ENCODE data around the gene ARSJ.
A peak's percentile ranks its signal among the peaks of the same experiment; 100 is the strongest.

DNA sequence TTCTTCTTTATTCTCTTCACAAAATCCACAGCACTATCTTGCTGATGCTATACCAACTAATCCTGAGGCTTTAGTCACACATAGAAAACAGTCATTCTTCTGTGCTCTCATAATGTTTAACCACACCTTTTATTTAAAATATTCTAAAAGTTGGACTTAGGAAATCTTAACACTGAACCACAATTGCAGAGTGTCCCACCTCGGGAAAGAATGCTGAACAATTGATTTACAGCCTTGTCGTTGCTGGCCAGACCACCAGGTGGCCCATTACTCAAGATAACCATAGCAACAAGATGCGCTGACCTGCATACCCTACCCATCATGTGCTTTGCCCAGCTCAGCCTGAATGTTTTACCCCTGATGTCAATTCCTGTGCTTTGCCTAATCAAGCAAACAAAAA lies 100.8 kb downstream of the ARSJ start:
- TF ChIP-seq CTCF (IDR thresholded peaks at IDR 0.05) (peak in 1 of 3 experiments; percentile 13), POLR2AphosphoS5 (IDR thresholded peaks at IDR 0.05) (no peak), POLR2A (IDR thresholded peaks at IDR 0.05; ENCODE audit: low read depth) (no peak), EP300 (IDR thresholded peaks at IDR 0.05) (no peak)

Data from esophagus muscularis mucosa (tissue), 4 donors.